B cell (primary cell): ENCODE results near the gene CLASRP.

Source experiments
- CTCF ChIP-seq: fragments of 200-600 bp; IDR thresholded peaks from one replicate; pipeline ENCODE4 v1.8.0; 2022; ENCODE audit warnings: antibody characterized with exemption, mild to moderate bottlenecking
- EZH2 ChIP-seq: IDR thresholded peaks from 2 replicates; pipeline ENCODE4 v1.6.1; 2012; ENCODE audit warnings: borderline replicate concordance, low read depth, mild to moderate bottlenecking, moderate library complexity, low read length; ENCODE audit not compliant: insufficient read depth, poor library complexity, severe bottlenecking

- TF ChIP-seq CTCF, result no peak
- no peak for TF ChIP-seq EZH2
These were observed 29.2 kb downstream of the CLASRP start for GRCh38 chr19:45068041-45068440.
